ENCODE measurements around the gene AKNAD1.

AKNAD1 gene

DNA sequence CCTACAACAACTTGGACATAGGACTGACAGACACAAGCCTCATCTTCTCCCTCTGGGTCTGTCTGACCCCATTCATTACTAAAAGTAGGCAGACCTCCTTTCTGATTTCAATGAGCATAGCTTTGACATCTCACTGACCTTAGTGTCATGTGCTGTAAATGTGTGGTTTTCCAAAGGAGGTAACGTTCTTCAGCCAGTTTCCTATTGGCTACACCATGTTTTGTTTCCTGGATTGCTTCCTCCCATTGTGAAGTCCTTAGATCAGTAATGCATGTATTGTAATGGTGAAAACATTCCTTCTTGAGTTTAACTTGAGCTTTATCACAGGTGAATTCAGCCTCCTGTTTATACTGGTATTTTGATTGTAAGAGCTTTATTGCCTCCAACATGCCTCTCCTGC, 89.8 kb downstream of the AKNAD1 start:
- no peak for DNase-seq (ENCODE audit: low read depth)
- H3K4me3 ChIP-seq (ENCODE audit: low read length) = no peak overlapping the region

More for the DNA sequence above, 89.8 kb downstream of the AKNAD1 start:
- TF ChIP-seq, protein P1, sequence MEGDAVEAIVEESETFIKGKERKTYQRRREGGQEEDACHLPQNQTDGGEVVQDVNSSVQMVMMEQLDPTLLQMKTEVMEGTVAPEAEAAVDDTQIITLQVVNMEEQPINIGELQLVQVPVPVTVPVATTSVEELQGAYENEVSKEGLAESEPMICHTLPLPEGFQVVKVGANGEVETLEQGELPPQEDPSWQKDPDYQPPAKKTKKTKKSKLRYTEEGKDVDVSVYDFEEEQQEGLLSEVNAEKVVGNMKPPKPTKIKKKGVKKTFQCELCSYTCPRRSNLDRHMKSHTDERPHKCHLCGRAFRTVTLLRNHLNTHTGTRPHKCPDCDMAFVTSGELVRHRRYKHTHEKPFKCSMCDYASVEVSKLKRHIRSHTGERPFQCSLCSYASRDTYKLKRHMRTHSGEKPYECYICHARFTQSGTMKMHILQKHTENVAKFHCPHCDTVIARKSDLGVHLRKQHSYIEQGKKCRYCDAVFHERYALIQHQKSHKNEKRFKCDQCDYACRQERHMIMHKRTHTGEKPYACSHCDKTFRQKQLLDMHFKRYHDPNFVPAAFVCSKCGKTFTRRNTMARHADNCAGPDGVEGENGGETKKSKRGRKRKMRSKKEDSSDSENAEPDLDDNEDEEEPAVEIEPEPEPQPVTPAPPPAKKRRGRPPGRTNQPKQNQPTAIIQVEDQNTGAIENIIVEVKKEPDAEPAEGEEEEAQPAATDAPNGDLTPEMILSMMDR (conservative IDR thresholded peaks at IDR 0.05; ENCODE audit: low read length) = no peak
